ENCODE measurements around the gene ARHGEF10L.

GRCh38 chr1:17645068-17645911 is 105.8 kb downstream of the ARHGEF10L start:
- TF ChIP-seq EZH2phosphoT487 (IDR thresholded peaks at IDR 0.05) (no peak), CTCF (IDR thresholded peaks at IDR 0.05) (no peak)

All from neural progenitor cell (in vitro differentiated cells).